Stimulated activated CD4-positive, alpha-beta T cell treated with anti-CD3 and anti-CD28 coated beads, Interleukin-1b, Interleukin-23, amount 100 ng/mL, for 48 hours (primary cell): ENCODE measurements around the gene TCAIM.
"Not testable (repeated sequence)": the region's sequence is repeated elsewhere in the genome, so short reads cannot be mapped to it uniquely, and the experiment has no call there.

Experiments
- DNase-seq: peaks from one replicate; pipeline ENCODE4 v3.0.0-alpha.2; 2020

The TCAIM gene

DNA sequence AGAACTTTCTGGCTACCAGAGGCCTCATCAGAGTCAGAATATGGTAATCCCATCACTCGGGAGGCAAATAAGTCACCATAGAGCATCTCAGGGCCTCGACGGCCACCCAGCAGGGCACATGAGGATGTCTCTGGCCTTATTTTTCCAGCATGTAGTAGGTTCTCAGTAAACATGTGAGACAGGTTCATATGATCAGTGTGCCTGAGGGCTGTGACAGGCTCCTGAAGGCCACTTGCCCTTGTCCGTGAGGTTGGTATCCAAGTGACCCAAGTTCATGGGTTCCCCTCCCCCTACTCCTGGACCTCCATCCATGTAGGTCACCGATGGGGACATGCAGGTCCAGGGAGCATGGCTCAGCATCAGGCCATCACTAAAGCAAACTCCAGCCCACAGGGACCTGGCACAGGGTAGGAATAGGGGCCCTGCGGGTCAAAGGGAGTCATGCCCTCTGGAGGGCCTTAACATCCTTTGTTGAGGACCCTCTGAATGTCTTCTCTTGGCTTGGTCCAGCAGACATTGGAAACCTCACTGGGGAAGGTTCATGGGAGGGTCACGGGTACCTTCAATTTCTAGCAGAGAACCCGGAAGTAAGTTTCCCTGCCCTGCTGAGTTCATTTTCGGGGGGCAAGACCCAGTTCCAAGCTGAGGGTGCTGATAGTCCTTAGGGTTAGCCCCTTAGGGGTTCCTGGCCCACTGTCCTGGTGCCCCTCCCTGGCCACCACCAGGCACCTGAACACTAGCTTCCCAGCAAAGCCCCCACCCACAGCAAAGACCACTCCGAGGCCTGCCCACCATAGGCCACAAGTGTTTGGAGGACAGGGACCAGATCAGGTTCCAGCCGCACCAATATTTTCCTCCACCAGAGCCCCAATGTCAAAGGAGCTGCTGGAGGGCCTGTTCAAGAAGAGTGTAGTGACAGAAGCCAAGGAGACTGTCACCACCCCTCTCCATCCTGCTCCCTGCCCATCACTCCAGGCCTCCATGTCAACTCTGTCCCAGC, 77.8 kb downstream of the TCAIM start:
- DNase-seq, result no peak

GRCh38 chr3:44418118-44418517, 79.6 kb downstream of the TCAIM start:
- DNase-seq, result not testable (repeated sequence)

GRCh38 chr3:44418549-44418948, 80.0 kb downstream of the TCAIM start:
- no peak for DNase-seq

DNA sequence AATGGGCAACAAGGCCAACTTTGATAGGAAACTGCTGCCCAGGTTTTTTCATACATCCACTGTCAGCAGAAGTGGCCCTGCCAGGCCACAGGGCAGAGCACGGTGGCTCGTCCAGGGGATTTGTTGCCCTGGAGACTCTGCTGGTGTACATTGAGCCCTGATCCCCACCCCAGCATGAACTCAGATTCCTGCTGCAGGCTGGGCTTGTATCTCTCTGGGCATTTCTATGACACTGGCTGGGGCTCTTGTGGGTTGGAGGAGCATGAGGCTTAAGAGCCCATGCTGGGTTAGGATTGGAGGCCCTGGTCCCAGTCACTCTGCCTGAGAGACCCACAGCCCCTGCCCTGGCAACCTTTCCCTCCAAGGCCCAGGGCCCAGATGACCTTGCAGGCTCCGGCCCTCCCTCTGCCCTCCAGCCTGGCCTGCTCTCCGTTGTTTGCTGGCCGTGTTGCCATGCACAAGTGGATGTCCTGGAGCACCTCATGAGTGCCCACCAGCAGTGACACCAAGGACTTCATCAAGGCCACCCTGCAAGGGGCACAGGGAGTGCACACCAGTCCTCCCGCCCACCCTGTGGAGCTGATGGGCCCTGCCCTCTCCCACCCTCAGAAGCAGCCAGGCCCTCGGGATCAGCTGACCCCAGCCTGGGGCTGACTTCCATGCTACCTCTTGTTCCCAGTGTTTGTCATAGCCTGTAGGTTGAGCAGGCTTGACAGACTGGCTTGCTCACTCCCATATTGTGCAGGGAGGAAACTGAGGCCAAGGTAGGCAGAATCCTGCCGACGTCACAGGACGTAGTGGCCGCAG, 80.8 kb downstream of the TCAIM start:
- DNase-seq, result no peak

DNA sequence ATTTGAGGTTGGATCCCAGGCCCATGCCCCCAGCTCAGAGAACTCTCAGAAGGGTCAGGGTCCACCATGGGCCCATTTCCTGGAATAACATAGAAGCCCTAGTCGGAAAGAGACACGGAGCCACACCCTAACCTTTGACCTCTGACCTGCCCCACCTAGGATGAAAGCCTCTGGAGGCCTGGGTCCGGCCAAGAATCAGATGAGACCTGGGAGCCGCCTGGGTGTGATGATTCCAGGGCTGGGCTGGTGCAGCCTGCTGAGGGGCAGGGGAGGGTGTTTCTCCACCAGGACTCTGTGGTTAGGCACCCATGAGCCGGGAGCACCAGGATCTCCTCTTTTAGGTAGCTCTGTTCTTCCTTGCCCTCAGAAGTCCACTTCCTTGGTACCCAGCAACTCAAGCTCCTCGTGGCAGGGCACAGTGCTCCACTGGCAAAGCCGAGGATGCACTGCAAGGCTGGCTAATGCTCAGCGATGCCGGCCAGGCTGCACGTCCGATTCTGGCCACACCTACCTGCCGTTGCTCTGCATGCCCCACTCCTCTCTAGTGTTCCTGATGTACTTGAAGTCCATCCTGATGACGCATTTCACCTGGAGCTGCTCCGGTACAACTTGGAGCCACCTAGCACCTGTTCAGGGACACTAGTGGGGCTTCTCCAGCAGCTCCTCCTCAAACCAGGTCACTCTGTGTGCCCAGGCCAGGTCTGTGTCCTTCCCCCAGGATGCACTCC, 81.5 kb downstream of the TCAIM start:
- DNase-seq, result no peak

- DNase-seq, result no peak
Measured at GRCh38 chr3:44420676-44421075, 82.1 kb downstream of the TCAIM start.

DNA sequence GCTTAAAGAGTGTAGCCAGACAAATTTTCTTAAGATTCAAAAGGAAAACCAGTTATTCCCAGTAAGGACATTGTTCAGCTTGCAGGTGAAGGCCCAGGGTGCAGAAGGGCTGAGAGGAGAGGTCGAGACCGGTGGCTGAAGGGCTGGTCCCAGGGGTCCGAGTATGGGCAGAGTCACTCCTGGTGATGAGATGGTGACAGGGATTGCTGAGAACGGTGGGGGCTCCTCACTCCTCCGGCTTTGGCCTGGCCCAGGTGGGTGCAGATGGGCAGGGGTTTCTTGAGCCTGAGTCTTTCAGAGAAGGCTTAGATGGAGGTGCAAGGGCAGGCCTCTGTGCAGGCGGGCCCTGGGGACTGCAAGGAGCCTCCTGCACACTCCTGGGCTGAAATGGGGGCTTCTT, 82.7 kb downstream of the TCAIM start:
- no peak for DNase-seq

DNA sequence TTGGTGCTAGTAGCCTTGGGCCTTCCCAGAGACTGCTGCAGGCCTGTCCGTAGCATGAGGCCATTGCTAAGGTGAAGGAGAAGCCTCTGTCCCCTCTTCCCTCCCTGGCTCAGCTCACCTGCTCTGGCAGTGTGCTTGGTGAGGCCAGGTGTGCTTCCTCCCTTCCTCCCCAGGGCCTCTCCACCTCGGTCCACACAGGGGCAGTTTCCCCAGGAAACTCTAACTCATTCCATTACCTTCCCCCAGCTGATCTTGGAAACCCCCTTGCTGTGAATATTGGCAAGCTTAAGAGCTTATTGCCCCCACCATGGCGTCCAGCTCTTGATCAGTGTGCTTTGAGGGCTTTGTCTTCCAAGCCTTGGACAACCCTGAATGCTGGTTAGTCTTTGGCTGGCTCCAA, 86.2 kb downstream of the TCAIM start:
- DNase-seq, result no peak

- DNase-seq, result no peak
Measured at GRCh38 chr3:44427683-44428082, 89.1 kb downstream of the TCAIM start.

- DNase-seq, result no peak
Measured at GRCh38 chr3:44428910-44429309, 90.3 kb downstream of the TCAIM start.

- no peak for DNase-seq
Measured at GRCh38 chr3:44429459-44429858, 90.9 kb downstream of the TCAIM start.

- no peak for DNase-seq
Measured at GRCh38 chr3:44430466-44430865, 91.9 kb downstream of the TCAIM start.

DNA sequence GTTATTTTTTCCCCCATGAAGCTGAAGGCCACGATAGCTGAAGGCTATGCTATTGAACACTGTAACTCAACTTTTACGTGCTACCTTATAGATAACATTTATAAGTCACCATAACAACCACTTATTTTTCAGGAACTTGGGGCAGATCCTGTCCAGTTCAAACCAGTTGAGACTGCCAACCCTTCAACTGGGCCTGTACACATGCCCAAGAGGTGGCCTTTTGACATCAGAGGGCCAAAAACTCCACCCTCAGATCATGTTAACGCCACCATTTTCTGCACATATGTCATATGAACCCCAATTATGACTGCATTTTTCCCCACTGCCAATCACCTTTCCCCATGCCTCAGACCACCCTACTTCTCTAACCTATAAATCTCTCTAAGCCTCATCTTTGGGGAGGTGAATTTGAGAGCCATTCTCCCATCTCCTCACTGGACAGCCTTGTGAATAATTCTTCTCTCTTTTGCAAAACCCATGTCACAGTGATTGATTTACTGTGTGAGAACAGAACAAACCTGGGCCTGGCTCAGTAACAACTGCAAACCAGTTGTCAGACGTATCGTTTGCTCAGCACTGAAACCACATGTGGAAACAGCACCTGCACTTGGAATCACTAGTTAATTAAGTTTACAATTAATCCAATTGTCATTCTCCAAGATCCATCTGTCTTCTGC, 96.4 kb downstream of the TCAIM start:
- no peak for DNase-seq

GRCh38 chr3:44436181-44436580, 97.6 kb downstream of the TCAIM start:
- DNase-seq, result no peak

DNA sequence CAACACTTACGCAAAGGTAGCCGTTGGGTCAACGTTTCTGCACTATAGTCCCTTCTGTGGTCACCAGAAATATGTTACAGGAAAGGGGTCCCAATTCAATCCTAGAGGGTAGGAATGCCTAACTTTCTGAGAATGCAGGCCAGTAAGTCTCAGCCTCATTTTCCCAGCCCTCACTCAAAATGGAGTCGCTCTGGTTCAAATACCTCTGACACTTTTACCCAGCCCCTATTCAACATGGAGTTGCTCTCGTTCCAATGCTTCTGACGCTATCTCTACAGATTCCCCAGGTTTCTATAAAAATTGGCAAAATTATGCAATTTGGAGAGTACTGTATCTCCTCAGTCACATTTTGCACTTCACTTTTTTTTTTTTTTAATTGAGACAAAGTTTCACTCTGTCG, 99.2 kb downstream of the TCAIM start:
- DNase-seq, result no peak

DNA sequence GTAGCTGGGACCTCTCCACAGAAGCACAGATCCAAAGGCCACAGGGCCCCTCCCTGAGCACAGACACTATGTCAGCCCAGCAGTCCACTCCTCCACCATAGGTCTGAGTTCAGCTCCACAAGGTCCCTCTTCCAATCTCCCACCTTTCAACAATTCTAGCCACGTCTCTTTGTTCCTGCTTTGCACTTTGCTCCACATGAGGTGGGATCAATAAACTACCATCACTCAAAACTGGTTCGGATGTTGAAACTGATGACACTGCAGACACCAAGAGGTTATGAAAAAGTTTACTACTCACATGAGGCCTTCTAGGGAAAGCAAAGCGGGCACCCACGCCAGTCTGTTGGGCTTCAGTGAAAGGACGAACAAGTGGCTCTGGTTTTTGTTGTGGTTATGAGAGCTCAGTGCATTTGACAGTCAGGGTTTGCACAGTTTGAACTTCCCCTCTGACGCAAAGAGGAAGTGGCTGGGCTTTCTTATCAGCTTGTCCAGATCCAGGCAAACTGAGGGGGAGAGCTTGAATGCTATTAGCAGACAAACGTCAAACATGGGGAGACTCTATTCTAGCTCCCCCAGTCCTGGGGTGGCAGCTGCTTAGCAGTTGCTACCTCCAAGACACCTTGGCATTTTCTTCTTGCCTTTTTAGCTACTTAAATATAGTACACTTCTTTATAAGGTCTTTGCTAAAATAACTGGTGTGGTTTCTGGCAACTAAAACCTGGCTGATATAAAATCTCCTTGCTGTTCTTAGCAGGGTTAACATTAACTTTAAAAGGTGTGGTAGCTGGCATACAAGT, 101.1 kb downstream of the TCAIM start:
- DNase-seq, result peak; percentile 85

GRCh38 chr3:44442596-44443309, 104.2 kb downstream of the TCAIM start:
- DNase-seq, result peak; percentile 35

- DNase-seq, result no peak
Measured at GRCh38 chr3:44444437-44444836, 105.9 kb downstream of the TCAIM start.

DNA sequence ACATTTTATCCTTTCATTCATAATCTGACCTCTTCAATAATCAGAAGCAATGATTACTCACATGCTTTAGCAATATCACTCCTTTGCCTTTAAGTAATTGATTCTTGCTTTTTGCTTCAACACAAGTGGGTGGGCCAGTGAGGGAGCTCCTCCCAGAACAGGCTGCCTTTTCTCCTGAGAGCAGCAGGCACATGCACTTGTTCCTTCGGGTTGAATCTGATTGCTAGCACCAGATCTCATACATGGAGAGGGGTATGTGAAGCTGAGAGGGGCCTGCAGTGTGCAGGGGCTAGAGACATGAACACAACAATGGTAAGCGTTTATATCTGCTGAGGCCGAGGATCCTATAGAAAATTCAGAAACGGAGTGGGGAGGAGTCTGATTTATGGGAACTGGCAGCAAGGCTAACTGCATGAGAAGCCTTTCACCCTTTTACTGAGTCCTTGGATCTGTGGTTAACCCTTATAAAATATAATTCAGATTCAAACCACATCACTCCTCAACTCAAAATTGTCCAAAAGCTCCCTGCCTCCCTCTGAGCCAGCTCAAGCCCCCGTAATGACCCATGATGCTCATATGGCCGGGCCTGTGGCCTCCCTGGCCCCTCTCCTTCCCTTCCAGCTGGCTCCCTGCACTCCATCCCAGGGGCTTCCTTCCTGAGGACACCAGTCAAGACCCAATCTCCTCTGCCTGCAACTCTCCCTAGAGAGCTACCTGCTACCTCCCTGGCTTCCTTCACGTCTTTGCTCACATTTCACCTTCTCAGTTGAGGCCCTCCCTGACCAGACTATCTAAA, 106.5 kb downstream of the TCAIM start:
- no peak for DNase-seq

- no peak for DNase-seq
Measured at GRCh38 chr3:44445786-44446185, 107.2 kb downstream of the TCAIM start.
